Hippocampal formation (tissue), 2 donors: Measurements from ENCODE around the gene TRPM2.

ENCODE experiments used
- DNase-seq, 2 donors: peaks; one replicate each; lab custom pipeline; 2025; lab: John Stamatoyannopoulos, UW

Gene TRPM2

DNA sequence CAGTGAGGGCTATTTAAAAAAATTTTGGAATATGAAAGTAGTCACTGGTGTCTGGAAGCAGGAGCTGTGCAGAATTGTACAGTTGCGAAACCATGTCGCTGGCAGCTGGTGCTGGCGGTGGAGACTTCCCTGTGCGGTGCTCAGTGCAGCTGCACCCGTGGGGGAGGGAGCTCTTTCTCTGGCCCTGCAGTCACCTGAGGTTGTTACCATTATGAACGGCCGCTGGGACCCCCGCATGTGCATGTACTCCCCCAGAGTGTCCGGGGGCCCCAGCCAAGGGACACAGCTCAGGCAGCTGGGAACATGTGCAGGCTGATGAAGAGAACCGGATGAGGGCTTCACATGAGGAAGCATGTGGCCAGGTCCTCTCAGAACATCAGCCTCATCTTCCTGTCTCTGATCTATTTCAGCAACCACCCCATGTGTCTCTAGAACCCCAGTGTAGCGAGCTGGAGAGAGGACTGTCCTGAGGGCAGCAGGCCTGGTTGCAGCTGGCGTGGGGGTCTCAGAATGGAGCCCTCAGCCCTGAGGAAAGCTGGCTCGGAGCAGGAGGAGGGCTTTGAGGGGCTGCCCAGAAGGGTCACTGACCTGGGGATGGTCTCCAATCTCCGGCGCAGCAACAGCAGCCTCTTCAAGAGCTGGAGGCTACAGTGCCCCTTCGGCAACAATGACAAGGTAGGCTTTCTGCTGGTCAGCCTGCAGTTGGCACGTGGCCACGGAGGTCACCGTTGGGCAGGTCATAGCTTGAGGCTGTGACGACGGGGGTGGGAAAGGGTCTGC, at the start of gene TRPM2:
Gene TRPM2, plus strand, starts transcription at position 431 of the 780 bp plus-strand sequence. Its CDS starts 80 bp downstream, at position 511.
- DNase-seq = no peak

DNA sequence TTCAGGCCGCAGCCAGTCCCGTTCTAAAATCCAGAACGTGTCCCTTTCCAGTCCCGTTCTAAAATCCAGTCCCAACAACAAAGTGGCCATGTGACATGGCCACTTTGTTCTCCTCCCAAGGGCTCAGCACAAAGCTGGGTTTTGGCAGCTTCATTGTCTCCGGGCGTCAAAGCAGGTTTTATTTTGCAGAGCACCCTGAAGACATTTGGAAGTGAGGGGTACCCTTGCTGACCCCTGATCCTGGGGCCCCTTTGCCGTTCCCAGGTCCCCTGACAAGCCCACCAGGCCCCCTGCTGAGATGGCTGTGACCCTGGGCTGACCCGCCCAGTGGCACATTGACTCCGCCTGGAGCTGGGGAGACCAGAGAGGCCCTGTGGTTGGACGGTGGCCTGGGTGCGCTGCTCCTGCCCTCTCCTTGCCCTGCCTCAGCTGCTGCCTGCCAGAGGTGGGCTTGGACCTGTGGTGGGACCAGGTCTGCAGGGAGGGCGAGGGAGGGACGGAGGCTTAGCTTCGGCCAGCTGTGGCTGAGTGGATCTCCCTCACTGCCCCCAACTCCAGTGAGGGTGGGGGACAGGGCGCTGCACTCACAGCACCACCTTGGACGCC, 49.3 kb upstream of the TRPM2 start:
- peak; percentile 6 to 28 for DNase-seq

DNA sequence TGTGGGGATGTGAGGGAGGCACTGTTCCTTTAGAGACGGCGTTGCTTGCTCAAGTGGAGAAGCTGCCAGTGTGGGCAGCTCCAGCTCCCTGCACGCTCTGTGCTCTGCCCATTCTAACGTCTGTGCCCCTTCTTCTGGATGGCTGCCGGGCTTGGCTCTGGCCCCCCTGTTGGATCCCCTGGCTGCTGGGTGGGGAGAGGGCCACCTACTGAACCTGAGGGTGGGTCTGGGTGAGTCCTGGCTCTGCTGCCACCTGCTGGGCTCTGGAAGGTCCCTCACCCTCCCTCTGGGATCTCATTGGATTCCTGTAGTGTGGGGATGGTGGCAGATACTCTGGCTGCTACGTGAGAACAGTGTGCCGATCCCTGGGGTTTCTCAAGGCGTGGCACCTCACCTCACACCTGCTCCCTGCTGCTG, 48.5 kb upstream of the TRPM2 start:
- DNase-seq = peak; percentile 62 to 73

DNA sequence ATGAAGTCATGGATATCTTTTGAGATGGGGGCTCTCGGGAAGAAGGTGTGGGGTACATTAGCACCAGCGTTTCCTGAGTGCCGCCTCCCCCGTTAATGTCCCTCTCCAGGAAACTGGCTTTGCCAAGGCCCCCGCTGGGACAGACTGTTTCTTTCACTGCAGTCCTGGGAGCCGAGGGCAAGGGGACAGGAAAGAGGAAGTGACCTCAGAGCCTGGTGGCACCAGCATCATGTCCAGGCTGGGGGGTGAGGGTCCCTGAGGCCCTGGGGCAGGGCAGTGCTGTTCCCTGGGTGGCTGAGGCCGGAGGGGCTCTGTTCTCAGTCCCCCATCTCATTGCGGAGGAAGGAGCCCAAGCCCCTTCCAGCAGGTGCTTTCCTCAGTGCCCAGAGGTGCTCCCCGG, 47.7 kb upstream of the TRPM2 start:
- DNase-seq = no peak

DNA sequence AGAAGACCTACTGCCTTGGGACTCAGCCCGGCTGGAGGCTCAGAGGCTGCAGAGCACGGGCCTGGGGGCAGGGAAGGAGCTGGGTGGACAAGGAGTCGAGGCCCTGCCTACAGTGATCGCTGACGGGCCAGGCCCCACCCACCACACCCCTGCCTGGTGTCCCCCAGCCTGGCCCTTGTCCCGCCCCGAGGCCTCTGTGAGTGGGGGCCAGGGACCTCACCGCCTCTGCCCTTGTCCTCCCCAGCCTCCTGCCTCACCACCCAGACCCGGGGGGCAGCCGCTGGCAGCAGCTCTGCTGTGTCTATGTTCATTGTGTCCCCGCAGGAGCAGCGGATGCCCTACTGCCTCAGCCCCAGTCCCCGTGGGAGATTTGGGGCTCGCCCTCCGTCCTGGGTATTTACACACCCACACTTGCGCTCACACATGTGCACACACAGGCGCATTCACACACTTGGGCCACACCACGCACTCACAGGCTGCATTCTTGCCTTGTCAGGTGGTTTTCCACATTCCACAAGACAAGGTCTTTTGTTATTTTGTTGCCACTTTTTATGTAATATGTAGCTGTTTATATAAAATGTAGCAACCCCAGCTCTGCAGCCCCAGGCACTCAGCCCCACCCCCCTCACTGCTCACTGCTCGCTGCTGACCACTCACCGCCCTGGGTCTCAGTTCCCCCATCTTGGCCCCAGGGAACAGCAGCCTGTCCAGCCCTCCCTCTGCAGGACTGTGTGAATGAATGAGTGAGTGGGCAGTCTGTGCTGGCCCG, 46.3 kb upstream of the TRPM2 start:
- DNase-seq = no peak

DNA sequence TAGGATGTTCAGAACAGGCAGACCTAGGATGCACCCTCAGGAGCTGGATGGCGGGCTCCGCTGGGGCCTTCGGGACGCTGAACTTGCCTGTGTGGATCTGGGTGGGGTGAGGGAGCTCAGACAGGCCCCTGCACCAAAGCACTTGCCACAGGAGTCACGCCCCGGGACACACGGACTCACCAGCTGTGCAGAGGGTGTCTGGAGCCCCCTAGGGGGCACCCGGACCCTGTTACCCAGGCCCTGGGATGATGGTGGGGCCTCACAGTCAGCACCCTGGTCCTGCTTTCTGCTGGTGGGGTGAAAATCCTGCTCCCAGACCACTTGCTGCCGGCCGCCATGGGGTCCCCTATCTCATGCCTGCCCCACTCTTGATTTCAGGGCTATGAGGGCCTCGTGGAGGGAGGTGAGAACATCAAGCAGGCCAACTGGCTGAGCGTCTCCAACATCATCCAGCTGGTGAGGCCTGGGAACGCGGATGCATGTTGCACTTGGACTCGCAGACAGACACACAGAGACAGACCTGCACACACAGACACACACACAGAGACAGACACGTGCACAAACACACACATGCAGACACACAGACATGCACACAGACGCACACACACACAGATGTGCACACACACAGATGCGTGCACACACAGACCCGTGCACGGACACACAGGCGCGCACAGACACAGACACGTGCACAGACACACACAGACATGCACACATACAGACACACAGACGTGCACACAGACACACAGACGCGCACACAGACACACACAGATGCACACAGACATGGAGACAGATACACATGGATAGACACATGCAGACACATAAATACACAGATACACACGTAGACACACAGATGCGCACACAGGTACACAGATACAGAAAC, 42.6 kb upstream of the TRPM2 start:
- no peak for DNase-seq

DNA sequence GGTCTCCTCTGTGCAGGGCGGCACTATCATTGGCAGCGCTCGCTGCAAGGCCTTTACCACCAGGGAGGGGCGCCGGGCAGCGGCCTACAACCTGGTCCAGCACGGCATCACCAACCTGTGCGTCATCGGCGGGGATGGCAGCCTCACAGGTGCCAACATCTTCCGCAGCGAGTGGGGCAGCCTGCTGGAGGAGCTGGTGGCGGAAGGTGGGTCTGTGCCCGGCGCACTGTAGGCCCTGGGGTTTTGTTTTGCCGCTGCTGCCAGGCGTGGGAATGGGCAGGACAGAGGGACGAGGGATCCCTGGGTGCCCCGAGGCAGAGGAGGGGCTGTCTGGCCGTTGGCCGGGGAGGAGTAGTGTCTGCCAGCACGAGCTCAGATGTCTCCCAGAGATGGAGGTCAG, 41.3 kb upstream of the TRPM2 start:
- DNase-seq = no peak

DNA sequence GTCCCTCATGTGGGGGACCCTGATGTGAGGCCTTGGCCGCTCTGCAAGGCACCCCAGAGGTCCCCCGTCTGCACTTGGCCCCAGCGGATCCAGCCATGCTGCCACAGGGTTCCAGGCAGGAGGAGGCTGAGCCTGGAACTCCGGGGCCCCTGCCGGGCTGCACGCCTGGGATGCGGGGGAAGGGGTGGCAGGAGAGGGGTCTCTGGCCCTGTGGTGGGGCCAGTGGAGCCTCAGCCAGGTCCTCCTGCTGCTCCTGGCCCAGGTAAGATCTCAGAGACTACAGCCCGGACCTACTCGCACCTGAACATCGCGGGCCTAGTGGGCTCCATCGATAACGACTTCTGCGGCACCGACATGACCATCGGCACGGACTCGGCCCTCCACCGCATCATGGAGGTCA, 40.7 kb upstream of the TRPM2 start:
- DNase-seq = no peak

DNA sequence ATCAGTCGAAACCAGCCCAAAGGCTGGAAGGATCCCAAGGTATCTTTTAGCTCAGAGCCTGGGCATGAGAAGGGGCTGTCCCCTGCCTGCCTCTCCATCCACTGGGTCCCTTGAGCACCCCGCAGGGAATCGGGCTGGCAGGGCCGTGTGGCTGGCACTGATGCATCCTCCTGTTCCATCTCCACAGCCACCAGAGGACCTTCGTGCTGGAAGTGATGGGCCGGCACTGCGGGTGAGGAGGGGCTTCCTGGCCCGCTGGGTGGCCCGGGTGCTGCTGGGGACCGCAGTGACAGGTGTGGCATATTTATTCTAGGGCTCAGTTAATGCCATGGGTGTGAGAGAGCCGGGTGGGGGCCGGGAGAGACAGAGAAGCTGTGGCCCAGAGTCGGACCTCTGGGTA, 40.0 kb upstream of the TRPM2 start:
- no peak for DNase-seq

DNA sequence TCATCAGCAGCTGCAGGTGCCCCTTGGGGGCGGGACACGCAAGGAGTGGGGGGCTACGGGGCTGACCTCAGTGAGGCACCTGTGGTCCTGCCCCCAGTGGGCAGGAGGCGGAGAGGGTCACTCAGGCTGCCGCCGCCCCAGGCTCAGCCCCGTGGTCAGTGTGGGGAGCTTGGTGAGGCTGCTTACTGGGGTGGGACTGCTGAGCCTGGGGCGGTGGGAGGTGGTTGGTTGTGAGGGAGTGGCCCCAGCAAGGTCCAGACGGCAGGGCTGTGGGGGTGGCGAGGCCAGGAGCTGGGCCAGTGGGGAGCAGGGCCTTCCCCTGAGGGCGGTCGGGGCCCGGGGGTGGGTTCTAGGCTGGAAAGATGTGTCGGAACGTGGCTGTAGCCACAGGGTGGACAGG, 39.3 kb upstream of the TRPM2 start:
- DNase-seq = no peak

DNA sequence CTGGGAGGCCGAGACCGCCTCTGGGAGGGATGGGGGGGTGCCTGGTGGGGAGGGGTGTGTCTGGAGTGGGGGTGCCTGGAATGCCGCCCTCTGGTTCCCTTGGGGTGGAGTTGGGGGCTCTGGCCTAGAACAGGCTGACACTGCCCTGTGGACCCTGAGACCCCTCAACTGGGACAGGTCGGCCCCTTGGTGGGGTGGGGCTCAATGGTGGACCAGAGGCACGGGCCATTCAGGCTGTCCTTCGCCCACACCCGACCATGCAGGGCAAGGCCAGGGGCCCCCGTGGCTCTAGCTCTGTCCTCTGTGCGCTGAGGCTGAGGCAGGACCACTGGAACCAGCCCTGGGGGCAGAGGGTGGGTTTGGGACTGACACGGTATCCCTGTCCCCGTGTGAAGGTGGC, 38.9 kb upstream of the TRPM2 start:
- no peak for DNase-seq

DNA sequence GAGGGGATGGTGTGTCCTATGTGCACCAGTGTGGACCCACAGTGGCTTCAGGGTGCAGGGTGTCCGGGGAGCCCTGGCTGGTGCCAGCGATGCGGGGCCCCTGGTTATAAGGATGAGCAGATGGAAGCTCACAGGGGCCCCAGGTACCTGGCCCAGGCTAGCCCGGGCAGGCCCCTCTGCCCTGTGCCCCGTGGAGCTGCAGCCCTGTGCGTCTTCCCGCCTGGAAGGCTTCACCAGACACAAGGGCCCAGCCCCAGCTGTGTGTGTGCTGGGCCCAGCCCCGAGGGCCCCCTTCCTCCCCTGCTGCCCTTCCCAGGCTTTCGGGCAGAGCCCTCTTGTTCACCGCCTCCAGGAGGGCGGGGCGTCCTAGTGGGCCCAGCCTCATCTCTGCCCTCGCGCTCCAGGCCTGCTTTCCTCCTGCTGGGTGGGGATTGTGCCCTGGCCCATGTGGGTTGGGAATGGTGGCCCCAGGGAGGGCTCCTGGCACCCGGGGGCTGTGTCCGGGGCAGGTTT, 37.7 kb upstream of the TRPM2 start:
- DNase-seq = no peak

DNA sequence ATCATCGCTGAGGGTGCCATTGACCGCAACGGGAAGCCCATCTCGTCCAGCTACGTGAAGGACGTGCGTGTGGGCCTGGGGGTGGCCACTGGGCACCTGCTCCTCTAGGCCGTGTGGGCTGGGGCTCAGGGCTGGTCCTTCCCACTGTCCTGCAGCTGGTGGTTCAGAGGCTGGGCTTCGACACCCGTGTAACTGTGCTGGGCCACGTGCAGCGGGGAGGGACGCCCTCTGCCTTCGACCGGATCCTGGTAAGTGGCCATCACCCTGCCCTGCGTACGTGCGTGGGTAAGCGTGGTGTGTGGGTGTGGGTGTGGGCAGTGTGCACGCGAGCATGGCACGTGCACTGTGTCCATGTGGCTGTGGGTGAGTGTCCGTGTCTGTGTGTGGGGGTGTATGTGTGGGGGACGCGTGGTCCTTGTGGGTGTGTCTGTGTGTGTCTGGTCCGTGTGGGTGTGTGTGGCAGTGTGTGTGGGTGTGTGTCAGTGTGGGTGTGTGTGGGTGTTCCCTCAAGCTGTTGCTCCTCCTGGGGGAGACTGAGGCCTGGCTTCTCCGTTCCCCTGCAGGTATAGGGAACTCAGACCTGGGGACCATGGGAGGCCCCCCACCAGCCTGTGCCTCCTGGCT, 37.0 kb upstream of the TRPM2 start:
- DNase-seq = no peak

DNA sequence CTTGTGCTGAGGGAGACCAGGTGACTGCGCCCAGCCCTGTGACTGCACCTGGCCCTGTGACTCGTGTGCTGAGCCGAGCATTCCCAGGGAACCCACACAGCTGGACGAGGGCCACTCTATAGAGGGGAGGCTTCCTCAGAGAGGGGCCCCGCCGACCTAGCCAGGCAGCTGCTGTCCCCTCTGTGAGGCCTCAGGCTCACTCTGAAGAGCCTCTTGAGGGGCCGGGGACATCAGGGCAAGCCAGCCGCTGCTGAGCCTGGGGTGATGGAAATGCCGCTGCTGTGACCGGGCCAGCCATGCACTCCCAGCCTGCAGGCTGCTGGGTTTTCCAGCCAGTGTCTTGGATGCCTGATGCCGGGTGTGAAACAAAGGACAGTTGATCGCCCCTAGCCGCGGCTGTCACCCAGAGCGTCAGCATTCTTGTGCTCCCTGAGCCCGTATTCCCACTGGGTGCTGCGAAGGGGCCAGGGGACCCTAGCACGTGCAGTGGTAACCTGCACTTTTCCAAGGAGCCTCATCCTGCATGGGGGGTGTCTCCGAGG, 36.1 kb upstream of the TRPM2 start:
- DNase-seq = peak; percentile 33 to 39

DNA sequence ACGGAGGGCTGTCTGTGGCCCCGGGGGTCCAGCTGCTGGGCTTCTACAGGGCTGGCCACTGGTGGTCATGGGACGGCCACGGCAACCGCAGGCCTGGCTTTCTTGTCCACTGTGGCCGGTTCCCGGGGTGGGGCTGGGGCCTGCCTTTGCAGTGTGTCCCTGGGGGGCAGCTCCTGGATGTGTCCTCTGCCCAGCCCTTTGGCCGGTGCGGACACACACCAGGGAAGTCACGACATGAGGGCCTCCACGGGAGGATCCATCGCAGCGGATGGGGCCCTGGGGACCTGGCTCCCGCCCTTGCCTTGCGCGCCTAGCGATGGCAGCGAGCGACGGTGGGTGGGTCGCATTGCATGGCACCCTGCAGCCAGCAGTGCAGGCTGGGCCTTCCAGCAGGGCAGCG, 35.5 kb upstream of the TRPM2 start:
- no peak for DNase-seq

DNA sequence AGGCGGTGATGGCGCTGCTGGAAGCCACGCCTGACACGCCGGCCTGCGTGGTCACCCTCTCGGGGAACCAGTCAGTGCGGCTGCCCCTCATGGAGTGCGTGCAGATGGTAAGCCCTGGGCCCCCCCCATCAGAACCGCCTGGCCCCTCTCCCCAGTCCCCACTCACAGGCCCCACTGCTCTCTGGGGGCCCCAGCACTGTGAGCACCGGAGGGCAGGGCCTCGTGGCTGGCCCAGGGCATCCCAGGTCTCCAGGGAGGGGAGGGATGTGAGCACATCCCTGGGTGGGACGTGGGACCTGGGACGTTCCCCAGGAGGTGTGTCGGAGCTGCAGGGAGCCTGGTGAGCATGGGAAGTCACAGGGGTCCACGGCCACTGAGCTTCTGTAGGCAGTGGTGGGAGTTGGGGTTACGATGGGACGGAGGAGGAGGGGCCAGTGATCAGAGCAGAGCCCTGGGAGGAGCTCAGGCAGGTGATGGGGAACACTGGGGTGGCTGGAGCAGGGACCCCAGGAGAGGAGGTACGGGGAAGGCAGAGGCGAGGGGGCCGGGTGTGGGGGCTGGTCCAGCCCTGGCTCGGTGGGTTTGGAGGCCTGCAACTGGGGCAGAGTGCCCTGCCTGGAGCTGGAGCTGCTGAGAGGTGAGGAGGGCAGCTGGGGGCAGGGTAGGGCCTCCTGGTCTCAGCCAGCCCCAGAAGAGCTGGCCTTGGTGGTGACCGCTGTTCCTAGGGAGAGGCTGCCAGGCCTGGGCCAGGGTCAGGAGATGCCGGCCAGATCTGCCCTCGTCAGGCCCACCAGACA, 34.7 kb upstream of the TRPM2 start:
- DNase-seq = no peak

DNA sequence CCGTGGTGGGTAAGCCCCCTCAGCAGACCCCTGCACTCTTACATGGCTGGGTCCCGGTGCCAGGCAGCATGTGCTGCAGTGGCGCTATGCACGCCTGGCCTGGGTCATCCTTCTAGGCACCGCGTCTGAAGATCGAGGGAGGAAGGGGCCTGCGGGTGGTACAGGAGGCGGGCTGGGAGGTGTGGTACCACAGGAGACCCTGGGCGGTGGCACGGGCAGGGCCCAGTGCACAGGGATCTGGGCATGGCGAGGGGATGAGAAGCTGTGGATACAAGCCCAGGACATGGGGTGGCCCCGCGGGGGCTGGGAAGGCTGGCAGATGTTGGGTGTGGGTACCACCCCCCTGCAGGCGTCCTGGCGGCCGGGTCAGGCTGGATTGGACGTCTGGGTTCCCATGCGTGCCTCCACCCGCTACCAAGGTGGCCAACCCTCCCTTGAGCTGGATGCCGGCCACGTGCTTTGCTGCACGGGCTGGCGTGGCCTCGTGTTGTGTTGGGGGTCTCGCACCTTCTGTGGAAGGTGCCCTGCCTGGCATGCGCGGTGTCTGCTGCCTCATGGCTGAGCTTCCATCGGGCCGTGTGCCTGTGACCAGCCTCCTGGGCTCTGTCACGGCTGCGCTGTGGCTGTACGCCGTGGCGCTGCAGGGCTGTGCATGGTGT, 33.9 kb upstream of the TRPM2 start:
- DNase-seq = no peak

DNA sequence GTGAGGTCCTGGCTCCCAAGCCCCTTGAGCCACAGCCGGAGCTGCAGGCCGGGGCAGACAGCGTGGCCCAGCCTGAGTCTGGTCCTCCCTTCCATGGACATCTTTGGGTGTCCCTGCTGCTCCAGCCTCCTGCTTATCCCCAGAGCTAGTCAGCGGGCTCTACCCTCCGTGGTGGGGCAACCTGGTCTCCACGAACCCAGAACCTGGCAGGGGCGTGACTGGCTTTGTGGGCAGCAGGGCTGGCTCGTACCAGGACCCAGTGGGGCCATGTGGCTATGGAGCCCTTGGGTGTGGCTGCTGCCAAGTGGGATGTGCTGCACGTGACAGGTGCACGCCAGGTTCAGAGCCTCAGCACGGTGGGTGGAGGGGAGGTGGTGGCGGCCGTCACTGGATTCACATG, 32.6 kb upstream of the TRPM2 start:
- DNase-seq = no peak

DNA sequence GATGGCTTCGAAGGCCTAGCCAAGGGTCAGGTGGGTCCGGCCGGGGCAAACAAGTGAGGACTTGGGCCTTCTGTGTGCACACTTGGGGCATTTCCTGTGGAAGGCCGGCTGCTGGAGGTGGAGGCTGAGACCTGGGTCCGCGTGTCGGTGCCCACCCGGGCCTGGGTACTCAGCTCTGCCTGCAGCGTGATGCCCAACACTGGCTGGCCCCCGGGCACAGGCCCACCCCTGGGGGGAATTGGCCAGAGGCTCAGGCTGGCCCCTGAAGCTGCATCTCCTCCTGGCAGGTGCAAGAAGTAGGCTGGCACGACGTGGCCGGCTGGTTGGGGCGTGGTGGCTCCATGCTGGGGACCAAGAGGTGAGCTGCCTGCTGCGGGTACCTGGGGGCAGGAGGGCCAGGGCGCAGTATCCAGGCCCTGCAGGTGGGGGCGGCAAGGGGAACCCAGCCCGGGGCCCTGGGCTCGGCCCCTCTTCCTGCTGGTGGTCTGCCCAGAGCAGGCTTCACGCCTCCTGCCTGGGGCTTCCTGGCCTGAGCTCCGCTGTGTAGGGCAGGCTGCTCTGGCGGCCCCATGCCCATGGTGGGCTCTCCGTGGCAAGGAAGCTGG, 31.5 kb upstream of the TRPM2 start:
- DNase-seq = no peak
